ENCODE measurements around the gene TM9SF4.
A peak's percentile ranks its signal among the peaks of the same experiment; 100 is the strongest.
"Not testable (repeated sequence)": the region's sequence is repeated elsewhere in the genome, so short reads cannot be mapped to it uniquely, and the experiment has no call there.

TM9SF4 gene

DNA sequence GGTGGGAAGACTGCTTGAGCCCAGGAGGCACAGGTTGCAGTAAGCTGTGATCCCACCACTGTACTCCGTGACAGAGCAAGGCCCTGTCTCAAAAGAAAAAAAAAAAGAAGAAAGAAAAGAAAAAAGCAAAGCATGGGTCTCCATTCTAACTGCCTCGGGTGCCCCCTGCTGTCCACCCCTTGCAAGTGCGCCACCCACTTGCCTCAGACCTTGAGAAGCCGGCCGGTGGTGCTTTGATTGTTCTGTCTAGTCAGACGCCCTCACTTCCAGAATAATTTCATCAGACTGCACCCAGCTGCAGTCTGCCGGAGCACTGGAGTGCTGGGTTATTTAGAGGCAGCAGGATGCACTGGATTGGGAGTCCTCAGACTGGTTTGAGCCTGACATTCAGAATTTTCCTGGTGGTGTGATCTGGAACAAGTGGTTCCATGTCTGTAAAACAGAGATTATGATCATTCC is 17.6 kb upstream of the TM9SF4 start:
- peak; percentile 88 for DNase-seq

DNA sequence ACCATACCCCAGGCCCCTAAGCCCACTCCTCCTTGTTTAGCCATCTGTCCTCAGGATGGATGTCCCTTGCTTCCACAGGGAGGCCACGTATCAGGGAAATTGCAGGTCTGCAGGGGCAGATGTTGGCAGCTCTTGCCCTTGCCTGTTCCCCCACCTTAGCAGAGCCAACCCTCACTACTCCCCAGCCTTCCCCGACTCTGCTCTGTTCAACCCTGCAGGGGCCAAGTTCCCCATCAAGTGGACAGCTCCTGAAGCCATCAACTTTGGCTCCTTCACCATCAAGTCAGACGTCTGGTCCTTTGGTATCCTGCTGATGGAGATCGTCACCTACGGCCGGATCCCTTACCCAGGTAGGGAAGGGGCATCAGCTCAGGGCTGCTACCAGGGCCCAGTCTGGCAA is 10.7 kb upstream of the TM9SF4 start:
- no peak for DNase-seq

DNA sequence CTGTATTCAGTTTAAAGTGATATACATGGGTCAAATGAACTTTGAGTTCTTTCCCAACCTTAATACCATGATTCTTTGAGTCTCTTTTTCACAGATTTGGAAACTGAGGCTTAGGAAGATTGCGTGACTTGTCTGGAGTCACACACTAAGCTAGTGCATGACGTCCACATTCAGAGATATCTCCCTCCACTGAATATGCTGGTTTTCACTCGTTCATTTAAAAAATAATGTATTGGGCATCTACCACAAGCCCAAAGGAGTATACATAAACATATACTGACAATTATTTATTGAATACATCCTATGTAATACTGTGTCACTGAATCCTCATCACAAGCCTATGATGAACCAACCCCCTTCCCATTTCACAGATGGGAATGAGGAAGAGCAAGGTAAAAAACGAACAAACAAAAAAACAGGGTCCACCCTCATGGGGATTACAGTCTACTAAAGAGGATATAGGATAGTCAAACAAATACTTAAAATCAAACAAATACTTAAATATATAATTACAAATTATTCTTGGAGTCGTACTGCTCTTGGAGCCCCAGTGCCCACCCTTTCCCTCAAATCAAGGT is 611 bp upstream of the TM9SF4 start:
- no peak for DNase-seq

DNA sequence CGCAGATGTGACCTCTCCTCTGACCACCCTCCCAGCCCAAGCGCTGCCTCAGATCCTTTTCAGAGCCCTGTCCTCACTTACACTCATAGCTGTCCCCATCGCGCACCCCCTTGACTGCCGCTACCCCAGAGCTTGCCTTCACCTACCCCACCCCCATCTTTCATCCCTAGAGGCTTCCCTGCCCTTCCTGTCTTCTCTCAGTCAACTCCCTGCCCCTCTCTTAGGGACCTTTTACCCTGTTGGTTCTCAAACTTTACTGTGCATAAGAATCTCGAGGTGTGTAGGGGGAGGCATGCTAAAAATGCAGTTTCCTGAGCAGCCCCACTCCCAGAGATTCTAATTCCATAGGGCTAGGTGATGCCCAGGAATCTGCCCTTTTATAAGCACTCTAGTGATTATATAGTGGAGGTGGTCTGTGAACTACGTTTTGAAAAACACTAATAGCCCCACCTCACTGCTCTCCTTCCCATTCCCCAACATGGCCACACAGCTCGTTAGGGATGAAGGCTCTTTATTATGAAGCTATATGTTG is 725 bp downstream of the TM9SF4 start:
- no peak for DNase-seq

DNA sequence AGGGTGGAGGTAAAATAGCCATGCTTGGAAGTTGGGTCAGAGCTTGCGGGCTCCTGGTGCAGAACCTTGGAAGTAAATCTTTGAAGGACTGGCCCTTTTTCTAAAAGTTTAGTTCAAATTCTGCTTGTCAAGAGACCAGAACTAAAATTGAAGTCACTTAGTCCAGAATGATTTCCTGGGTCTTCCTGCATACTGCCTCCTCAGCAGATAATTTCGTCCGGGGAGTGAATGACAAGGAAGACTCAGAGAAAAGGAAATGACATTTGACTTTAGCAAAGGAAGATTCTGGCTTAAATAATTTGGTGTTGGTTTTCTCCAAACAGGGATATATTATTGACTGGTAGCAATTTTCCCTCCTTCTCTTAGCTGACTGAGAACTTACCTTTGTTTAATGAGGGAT is 1.2 kb downstream of the TM9SF4 start:
- no peak for DNase-seq

DNA sequence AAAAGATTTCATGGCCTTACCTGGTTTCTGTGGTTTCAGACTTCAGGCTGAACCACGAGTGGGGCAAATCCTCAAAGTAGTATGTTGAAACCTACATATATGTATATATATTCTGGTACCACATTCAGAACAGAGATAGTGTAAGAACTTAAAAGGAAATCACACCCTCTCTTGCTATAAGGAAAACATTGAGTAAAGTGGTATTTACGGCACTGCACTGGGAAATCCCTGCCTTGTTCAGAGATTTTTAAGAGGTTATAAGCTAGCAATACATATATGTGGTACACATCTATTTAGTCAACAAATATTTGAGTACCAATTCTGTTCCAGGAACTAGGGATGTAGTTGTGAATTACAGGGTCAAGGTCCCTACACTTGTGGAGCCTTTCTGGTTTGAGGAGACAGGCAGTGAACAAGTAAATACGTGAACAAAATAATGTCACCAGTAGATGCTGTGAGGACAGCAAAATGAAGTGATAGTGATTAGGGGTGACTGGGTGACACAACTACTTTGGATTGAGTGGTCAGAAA is 1.7 kb downstream of the TM9SF4 start:
- DNase-seq, result no peak

DNA sequence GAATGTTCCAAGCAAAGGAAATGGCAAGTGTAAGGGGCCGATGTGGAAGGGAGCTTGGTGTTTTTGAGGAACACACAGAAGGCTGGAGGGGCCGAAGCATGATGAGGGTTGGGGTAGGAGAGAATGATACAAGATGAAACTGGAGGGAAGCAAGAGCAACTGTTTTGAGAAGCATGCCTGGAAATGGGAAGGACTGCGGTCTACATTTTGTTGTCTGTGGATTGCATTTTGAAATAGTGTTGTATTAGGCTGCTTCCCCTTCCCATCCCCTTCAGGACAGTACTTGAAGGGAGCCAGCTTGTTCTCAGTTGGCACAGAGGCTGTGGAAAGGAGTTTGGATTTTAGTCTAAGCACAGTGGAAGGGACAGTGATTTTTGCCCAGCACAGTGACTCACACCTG is 2.2 kb downstream of the TM9SF4 start:
- DNase-seq, result no peak

DNA sequence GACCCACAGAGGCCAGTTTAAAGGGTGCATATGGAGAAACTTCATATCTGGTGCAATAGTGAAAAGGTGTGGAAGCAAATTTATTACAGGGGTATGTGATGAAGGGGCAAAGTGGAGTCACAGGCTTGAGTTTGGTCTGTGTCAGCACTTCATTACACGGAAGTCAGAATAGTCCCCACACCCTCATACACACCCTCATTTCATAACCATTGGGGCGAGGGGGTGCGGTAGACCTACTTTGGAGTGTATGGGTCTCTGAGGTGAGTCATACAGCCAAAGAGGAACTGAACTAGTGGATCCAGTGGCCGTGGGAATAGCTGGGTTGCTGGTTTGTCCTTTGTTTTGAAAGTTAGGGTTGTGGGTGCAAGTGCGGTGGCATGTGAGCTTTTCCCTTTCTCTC is 3.3 kb downstream of the TM9SF4 start:
- no peak for DNase-seq

DNA sequence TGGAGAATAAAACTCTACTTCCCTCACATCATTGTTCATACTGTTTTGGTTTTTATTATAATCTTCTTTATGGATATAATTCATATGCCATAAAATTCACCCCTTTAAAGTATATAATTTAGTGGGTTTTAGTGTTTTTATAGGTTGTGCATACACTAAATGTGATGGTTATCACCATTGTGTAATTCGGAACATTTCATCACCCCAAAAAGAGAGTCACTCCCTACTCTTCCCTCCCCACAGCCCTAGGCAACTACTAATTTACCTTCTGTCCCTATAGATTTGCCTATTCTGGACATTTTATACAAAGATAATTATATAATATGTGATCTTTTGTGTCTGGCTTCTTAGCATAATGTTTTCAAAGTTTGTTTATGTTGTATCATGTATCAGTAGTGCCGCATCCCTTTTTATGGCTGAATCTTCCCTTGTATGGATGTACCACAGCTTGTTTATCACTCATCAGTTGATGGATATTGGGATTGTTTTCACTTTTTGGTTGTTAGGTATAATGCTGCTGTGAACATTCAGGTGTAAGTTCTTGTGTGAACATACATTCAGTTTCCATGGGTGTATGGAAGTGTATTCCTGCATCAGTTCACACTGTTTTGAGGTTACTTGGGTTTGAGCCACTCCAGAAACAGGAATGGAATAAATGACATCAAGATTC is 4.2 kb downstream of the TM9SF4 start:
- DNase-seq, result no peak

DNA sequence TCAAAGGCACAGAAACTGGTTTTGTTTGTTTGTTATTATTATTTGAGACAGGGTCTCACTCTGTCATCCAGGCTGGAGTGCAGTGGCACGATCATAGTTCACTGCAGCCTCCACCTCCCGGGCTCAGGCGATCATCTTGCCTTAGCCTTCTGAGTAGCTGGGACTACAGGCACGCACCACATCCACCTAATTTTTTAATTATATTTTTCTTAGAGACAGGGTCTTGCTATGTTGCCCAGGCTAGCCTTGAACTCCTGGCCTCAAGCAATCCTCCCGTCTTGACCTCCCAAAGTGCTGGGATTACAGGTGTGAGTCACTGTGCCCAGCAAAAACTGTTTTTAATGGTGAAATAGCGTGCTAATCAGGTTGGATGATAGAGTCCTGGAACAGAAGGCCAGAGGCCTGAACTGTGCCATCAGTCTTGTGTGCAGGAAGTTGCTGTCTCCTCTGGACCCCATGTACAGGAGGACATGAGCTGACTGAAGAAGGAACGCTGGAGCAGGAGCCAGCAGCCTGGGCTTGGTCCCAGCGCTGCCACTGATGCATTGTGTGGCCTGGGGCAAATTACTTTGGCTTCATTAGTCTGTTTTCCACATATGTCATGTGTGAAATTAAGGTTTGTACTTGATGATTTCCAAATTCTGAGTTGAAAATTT is 4.9 kb downstream of the TM9SF4 start:
- DNase-seq, result no peak

DNA sequence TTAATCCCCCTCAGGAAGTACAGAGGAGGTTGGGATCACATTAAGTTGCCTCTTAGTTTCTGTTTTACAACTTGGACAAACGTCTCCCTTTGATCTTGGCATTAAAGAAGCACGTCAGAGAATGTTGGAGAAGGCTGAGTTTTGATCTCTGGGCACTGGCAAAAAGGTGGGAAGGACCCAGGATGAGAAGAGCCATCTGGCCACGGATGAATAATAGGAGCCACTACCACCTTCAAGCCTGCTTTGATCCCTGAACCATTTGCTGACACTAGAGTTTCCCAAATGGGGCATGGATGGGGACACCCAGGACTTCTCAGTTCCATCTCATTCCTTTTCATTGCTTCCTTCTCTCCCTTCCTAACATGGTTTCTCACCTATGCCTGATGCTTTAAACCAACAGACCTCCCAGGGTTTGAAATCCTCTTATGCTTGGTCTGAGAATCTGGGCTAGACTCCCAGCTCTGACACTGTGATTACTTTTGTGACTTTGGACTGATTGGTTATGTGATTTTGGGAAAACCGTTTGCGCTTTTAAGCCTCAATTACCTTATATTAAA is 5.8 kb downstream of the TM9SF4 start:
- DNase-seq, result no peak

DNA sequence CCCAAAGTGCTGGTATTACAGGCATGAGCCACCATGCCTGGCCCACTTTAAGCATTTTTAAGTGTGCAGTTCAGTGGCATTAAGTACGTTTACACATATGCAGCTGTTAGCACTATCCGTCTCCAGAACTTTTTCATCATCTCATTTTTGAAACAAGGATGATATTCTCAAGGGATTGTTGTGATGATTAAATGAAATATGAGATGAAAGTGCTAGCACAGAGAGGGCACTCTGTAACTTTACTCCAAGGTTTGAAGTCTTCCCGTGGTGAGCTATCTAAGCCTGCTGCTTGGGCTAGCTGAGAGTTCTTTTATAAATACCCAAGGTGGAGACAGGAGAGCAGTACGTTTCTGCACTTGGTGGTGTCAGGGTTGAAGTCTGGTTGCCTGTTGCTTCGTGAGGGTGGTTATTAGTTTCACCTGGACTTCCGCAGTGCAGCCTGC is 6.6 kb downstream of the TM9SF4 start:
- DNase-seq, result peak; percentile 92

DNA sequence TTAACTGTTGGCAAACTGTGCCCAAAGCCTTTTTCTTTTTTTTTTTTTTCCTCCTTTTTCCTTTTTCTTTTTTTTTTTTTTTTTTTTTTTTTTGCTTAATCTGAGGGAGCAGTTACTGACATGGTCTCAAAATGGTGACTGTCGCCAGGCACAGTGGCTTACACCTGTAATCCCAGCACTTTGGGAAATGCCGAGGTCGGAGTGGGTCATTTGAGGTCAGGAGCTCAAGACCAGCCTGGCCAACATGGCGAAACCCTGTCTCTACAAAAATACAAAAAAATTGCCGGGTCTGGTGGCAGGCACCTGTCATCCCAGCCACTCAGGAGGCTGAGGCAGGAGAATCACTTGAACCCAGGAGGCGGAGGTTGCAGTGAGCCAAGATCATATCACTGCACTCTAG is 7.3 kb downstream of the TM9SF4 start:
- DNase-seq, result not testable (repeated sequence)

DNA sequence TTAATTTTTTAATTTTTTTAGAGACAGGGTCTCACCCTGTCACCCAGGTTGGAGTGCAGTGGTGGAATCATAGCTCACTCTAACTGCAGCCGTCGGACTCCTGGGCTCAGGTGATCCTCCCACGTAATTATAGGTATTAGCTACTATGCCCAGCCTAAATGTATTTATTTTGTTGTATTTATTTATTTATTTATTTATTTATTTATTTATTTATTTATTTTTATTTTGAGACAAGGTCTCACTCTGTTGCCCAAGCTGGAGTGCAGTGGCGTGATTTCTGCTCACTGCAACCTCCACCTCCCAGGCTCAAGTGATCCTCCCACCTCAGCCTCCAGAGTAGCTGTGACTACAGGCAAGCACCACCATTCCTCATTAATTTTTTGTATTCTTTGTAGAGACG is 8.9 kb downstream of the TM9SF4 start:
- not testable (repeated sequence) for DNase-seq

DNA sequence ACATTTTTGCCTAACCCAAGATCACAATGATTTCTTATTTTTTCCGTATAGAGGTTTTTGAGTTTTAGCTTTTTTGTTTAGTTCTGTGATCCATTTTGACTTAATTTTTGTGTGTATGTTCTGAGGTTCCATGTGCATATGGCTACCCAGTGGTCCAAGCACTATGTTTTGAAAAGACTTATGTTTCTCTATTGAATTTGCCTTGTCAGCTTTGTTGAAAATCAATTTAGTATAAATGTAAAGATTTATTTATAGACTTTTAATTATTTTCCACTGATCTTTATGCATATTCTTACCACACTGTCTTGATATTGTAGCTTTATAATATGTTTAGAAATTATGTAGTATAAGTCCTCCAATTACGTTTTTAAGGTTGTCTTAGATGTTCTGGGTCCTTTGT is 10.2 kb downstream of the TM9SF4 start:
- DNase-seq, result no peak

DNA sequence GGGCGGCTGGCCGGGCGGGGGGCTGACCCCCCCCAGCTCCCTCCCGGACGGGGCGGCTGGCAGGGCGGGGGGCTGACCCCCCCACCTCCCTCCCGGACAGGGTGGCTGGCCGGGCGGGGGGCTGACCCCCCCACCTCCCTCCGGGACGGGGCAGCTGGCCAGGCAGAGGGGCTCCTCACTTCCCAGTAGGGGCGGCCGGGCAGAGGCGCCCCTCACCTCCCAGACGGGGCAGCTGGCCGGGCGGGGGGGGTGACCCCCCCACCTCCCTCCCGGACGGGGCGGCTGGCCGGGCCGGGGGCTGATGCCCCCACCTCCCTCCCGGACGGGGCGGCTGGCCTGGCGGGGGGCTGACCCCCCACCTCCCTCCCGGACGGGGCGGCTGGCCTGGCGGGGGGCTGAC is 12.4 kb downstream of the TM9SF4 start:
- not testable (repeated sequence) for DNase-seq

DNA sequence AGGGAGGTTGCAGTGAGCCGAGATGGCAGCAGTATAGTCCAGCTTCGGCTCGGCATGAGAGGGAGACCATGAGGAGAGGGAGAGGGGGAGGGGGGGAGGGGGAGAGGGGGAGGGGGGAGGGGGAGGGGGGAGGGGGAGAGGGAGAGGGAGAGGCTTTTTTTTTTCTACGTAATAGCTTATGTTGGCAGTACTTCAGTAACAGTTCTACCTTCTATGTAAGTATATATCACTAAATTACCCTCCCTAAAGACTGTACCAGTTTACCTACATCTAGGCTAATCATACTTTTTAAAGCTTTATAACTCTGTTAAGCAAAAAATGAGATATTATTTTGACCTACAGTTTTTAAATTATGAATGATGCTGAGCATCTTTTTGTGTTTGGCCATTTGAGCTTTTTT is 13.6 kb downstream of the TM9SF4 start:
- DNase-seq, result no peak

DNA sequence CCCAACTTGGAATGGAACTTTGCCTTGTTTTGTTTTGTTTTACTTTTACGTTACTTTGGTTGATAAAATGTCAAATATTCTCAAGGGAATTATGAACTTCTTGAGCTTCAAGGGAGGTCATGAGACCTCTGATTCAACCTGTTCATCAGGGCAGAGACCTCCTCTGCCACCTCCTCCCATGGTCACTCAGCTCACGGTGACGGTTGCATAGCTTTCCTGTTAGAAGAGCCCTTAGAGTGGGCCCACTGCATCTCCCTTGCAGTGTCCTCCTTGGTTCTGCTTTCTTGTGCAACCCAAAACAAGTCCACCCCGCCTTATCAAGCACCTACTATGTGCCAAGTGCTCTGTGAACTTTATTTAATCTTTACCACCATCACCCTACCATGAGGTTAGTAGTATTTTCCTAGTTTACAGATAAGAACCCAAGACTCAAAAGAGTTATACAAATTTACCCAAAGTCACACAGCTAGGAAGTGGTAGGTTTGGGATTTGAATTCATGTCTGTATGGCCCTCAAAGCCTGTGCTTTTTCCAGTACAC is 15.5 kb downstream of the TM9SF4 start:
- no peak for DNase-seq

DNA sequence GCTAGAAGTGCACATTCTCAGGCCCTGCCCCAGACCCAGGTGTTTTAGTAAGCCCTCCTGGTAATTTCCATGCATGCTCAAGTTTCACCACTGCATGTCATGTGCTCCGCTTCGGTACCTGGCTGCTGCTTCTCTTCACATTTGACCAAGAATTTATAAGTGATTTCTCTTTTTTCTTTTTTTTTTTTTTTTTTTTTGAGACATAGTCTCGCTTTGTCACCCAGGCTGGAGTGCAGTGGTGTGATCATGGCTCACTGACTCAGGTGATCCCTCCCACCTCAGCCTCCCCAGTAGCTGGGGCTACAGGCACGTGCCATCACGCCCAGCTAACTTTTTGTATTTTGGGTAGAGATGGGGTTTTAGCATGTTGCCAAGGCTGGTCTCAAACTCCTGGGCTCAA is 16.0 kb downstream of the TM9SF4 start:
- DNase-seq, result peak; percentile 16

DNA sequence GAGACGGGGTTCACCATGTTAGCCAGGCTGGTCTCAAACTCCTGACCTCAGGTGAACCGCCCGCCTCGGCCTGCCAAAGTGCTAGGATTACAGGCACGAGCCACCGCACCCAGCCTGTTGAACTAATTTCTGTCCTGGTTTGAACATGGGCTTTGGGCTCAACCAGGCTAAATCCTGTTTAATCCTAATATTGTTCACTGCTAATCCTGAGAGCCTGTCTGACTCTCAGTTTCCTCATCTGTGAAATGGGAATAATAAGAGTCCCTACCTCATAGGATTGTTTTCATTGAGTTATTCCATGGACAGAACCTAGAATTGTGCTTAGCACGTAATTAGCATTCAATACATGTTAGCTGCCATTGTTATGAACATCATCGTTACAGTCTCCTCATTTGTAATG is 17.4 kb downstream of the TM9SF4 start:
- DNase-seq, result no peak

DNA sequence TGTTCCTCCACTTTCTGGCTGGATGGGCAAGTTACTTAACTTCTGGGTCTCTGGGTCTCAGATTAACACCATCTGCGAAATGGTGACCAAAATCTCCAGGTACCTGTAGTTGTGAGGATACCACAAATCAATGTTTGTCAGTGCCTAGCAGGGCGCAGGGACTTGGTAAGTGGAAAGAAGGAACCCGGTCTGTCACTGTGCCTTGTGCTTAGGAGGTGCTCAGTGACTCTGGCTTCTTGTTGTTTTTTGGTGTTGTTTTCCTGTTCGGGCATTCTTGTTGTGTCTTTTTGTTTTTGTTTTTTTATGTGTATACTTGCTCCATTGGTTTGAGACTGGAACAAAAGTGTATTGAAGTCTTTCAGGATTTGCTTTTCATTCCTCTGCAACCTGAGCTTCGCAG is 17.8 kb downstream of the TM9SF4 start:
- DNase-seq, result no peak

DNA sequence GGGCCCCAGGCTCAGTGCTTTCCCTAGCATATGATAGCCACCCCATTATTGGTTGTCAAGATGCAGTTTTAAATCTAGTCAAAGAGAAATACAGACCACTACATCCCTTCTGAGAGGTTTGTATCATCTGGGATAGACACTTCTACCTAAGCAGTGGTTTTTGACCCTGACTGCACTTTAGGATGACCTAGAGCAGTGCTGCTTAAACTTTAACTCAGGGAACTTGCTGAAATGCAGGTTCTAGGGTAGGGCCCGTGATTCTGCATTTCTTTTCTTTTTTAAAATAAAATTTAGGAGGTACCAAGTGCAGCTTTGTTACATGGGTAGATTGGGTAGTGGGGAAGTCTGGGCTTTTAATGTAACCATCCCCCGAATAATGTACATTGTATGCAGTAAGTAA is 18.7 kb downstream of the TM9SF4 start:
- DNase-seq, result no peak

DNA sequence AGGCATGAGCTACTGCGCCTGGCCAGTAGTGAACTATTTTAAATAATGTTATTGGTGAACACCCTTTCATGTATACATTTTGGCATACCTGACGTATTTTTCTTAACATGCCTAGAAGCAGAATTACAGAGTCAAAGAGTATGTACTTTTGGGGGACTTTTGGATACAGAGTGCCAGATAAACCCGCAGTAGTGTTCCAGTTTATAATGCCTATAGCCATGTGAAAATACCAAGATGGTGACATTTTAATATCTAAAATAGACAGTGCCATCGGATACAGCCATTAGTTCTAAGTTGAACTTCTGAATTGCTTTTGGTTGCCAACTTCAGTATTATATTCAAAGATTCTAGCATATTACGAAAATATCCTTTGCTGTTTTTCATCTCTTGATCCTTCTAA is 20.3 kb downstream of the TM9SF4 start:
- DNase-seq, result no peak
